Cardiac fibroblast (primary cell): ENCODE measurements around the gene APOB.

Source experiments
- DNase-seq, 2 donors: peaks; one replicate each; pipeline versions ENCODE4 v3.0.0 to v3.0.0-alpha.2; 2010; ENCODE audit warnings: low read depth in 2 of 2
- H3K4me3 ChIP-seq, 2 donors: replicated peaks in 1 of 2; 1 replicate in 1 of 2; 2 replicates in 1 of 2; pipeline ENCODE4 v1.5.1; 2011; ENCODE audit warnings: low read depth in 2 of 2, low read length in 2 of 2, mild to moderate bottlenecking in 2 of 2, moderate library complexity in 1 of 2
- TF ChIP-seq, protein P1 (sequence below): IDR thresholded peaks from one replicate; pipeline ENCODE4 v1.5.1; 2011; ENCODE audit warnings: low read depth, mild to moderate bottlenecking, low read length, inconsistent platforms

APOB gene

DNA sequence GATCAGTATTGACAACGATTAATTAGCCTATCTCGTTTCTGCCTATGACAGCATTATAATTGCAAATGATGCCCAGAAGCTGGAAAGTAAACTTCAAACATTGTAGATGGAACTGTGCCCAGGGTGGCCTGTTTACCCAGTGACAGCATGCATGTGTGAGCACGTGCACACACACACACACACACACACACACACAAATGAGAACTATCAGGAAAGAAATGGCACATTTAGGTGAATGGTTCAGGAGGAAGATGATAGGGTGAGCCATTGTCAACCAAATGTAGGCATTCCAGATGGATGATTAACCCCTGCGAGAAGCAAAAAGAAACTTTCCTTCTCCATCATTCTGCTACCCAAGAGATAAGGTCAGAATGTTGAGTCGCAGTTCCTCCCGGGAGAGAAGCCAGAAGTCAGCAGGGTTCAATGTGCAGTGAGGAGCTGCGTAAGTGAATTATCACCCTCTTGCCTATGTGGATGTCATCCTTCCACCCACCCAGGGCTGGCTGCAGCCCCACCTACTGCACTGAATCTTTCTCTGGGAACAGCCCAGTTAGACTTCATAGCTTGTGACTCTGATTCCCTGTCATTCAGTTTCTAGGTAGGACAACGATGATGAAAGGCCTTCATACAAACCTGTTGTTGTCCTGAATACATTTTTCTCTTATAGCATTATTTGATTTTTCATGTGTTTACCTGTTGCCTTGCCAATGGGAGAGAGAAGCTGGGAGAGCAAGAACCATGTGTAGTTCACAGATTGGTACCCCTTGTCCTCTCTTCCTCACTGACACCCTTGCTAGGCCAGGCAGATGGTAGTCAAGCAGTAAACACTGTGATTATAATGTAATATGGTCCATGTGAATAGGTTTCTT lies 3.5 kb upstream of the APOB start:
- H3K4me3 ChIP-seq: no peak overlapping the region
- peak in 1 of 2 donors; percentile 19 for DNase-seq
- TF ChIP-seq, protein P1, sequence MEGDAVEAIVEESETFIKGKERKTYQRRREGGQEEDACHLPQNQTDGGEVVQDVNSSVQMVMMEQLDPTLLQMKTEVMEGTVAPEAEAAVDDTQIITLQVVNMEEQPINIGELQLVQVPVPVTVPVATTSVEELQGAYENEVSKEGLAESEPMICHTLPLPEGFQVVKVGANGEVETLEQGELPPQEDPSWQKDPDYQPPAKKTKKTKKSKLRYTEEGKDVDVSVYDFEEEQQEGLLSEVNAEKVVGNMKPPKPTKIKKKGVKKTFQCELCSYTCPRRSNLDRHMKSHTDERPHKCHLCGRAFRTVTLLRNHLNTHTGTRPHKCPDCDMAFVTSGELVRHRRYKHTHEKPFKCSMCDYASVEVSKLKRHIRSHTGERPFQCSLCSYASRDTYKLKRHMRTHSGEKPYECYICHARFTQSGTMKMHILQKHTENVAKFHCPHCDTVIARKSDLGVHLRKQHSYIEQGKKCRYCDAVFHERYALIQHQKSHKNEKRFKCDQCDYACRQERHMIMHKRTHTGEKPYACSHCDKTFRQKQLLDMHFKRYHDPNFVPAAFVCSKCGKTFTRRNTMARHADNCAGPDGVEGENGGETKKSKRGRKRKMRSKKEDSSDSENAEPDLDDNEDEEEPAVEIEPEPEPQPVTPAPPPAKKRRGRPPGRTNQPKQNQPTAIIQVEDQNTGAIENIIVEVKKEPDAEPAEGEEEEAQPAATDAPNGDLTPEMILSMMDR: no peak

DNA sequence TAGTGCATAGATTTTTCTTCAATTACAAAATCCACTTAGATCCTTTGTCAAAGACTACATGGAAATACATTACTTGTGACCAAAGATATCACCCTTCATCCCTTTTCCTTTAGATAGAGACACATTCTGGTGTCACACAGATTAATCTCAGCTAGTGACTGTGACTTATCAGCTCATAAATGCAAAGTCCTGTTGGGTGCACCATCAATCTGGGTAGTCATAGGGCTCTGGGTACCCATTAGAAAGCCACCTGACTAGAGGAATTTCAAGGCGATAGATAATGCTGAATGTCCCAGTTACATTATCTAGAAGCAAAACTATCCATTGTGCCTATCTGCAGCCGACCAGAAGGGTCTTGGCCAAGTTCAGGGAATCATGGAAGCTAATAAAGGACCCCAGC lies 2.6 kb upstream of the APOB start:
- no peak overlapping the region for H3K4me3 ChIP-seq
- no peak for DNase-seq
- TF ChIP-seq, protein P1: no peak

DNA sequence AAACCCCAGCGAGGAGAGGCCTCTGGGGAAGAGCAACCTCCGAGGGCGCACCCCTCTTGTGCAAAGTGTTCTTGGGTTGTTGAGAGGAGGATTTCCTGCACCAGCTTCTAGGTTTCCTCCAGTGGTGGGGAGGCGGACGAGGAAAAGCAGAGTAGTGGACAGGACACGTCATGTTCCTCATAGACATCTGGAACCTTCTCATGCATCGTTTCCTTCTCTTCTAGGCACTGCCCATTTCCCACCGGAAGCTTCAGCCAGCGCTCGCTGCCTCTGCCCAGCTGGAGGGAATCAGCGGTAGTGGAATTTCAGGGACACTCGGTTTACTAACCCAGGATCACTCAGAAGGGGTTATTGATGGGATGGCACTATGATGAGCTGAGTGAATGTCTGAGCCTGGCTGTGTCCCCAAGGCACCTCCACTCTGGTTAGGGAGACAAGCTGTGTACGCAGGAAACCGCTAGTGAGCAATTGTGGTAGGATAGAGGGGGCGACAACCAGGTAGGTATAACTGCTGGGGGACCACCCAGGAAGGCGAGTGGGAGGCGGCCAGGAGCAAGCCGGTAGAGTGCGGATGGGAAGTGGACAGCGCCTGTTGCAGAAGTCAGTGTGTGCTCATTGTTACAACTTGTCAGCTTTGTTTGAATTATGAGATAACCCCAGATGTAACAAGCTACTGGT lies 960 bp upstream of the APOB start:
- TF ChIP-seq, protein P1: no peak
- H3K4me3 ChIP-seq: no peak overlapping the region
- DNase-seq: no peak

DNA sequence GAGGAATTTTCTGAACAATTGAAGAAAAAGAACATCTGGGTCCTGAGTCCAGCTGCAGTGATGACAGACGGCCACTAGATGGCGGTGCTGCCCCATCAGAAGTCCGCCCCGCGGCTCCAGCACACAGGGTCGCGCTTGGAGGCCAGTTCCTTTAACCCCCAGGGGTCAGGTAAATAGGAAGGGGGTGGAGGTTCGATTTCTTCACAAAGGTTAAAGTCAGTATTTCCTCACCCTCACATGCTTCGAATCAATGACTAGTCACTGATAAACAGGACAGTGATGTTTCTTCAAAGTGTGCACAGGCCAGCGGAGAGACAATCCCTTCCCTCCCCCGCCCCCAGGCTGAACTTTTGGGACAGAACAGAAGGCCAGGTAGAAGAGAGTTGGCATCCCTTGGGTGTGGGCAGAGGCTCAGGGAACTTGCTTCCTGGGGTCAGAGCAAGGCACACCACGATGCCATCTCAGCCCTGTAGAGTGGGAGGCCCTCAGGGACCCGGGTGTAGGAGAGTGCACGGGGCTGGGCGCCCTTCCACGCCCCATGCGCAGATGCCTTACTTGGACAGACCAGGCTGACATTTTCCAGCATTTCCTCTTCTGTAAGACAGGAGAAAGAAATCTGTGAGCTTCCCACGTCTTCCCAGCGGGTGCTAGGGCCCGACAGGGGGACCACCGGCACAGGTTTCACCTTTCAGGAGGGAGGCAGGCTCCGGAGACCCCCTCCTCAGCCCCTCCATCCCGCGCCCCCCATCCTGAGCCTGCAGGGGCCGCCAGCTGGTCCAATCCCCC lies 722 bp downstream of the APOB start:
- TF ChIP-seq, protein P1: peak; percentile 95
- H3K4me3 ChIP-seq: no peak overlapping the region

DNA sequence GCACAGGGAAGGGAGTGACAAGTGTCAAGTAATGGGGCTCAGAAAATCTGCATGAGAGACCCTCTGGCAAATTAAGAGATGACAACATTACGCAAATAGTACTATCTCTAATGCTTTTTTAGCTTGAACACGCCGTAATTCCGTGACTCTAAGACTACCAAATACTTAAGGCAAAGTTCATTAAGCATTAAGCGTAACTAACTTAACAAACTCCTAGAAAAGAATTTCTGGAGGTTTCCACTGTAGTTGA lies 1.2 kb downstream of the APOB start:
- TF ChIP-seq, protein P1: no peak
- no peak overlapping the region for H3K4me3 ChIP-seq
- DNase-seq: no peak

More for the DNA sequence above, 722 bp downstream of the APOB start:
- DNase-seq: peak; percentile 62 to 65

DNA sequence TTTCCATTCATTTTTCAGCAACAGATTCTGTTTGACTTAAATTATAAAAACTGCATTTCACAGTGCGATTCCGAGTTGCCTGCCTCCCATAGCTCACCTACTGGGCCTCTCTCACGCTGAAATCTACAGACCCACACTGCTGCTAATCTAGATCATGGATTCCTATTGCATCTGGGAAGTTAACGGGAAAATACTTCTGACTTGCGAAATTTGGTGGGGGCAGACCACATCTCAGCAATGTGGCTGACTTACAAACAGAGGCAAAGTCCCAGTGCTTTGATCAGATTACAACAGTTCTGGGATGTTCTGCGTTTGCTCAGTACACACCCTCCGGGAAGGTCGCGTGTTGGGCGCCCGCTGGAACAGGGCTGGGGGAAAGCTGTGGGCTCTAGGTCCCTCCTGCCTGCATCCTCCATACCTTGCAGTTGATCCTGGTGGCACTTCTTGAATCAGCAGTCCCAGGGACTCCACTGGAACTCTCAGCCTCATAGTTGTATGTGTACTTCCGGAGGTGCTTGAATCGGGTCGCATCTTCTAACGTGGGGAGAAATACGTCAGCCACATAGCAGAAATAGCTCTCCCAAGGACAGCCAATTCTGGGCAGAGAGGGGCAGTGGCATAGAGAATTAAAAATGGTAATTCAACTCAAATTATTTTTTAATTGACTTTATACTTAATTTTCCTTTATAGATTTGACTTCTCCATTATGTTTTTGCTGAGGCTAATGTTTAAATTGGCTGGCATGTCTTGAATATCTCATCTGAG lies 1.7 kb downstream of the APOB start:
- DNase-seq: peak in 1 of 2 donors; percentile 34
- H3K4me3 ChIP-seq: no peak overlapping the region
- TF ChIP-seq, protein P1: no peak
